Activated T-helper 17 cell treated with anti-CD3 and anti-CD28 coated beads, Interleukin-2, amount 50 U/mL, for 72 hours (primary cell): ENCODE measurements around the gene TMEM30A. TPM values are rescaled to one million over a fixed set of nuclear protein-coding genes. Genes with fewer than 3 reads are reported as not detected.

Experiments
- ATAC-seq: fragments of 150-1000 bp; cut with Tn5 transposase; replicated peaks from 2 replicates; pipeline ENCODE4 v1.10.0; 2021; ENCODE audit warnings: mild to moderate bottlenecking, moderate library complexity
- H3K27ac Mint-ChIP-seq: one replicate; pipeline ENCODE4 v1.8.0; 2022; ENCODE audit warnings: mixed read lengths
- H3K27me3 Mint-ChIP-seq: one replicate; pipeline ENCODE4 v1.8.0; 2022; ENCODE audit warnings: mixed read lengths
- H3K36me3 Mint-ChIP-seq: one replicate; pipeline ENCODE4 v1.8.0; 2022; ENCODE audit warnings: low read depth, mild to moderate bottlenecking, mixed read lengths
- H3K4me1 Mint-ChIP-seq: one replicate; pipeline ENCODE4 v1.8.0; 2022; ENCODE audit warnings: mixed read lengths
- H3K4me3 Mint-ChIP-seq: one replicate; pipeline ENCODE4 v1.8.0; 2022; ENCODE audit warnings: mild to moderate bottlenecking, mixed read lengths
- H3K9me3 Mint-ChIP-seq: one replicate; pipeline ENCODE4 v1.8.0; 2022; ENCODE audit warnings: mixed read lengths
- total RNA-seq, 2 donors: library from RNA; stranded (reverse); gene quantifications; one replicate each; pipeline ENCODE4 v1.2.3, GENCODE V29; 2022

Gene TMEM30A
- total RNA-seq, 2 donors from 2014 or later: 81.7 to 115 TPM

DNA sequence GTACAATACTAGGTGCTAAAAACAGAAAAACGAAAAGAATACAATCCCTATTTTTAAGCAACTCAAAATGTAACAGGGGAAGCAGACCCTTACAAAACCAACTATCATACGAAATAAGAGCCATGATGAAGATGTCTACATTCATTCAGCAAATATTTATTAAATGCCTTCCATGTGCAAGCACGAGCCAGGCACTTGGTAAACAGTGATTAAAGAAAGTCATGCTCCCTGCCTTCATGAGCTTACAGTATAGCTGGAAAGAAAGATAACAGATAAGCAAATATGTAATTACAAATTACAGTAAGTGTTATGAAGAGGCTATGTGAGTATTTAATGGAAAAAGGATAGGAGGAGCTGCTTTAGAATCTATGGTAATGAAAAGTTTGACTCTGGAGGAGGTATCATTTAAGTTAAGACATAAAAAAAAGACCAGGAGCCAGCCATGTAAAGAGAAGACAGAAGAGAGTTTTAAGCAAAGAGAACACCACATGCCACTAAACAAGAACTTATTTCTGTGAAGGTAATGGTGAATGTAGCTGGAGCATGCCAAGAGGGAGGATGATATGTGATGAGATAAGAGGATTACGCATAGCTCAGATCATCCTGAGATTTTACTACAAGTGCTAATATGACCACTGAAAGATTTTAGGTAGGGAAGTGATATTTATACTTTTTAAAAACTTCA, 21.7 kb downstream of the TMEM30A start:
- Mint-ChIP-seq H3K36me3 (peaks cover 86% of the 10 kb centered on the region), H3K27ac (peak overlapping the region; percentile 34), H3K9me3 (no peaks in the 10 kb centered on the region)

DNA sequence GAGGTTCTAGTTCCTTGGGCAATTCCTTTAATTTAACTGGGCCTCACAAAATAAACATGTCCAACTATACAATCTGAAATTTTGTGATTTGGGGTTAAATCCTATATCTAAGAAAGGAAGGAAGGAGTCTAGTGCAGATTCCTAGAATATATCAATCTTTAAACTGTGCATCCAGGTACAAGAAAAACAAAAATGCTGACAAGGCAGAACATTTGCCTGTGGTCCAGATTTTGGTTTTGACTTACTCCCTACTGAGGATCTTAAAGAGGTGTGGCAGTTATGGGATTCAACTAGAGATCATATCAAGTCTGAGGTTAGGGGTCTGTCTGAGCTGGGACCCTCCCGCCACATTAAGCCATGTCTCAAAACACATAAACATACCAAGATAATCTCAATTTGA, 23.3 kb downstream of the TMEM30A start:
- Mint-ChIP-seq H3K4me1 (no peaks in the 10 kb centered on the region), H3K4me3 (no peak overlapping the region), H3K27me3 (no peaks in the 10 kb centered on the region), H3K27ac (no peak overlapping the region), H3K36me3 (peaks cover 94% of the 10 kb centered on the region), H3K9me3 (no peaks in the 10 kb centered on the region)
- ATAC-seq: no peak

More for the DNA sequence above, 21.7 kb downstream of the TMEM30A start:
- Mint-ChIP-seq H3K4me1 (peaks cover 3% of the 10 kb centered on the region), H3K4me3 (no peak overlapping the region), H3K27me3 (no peaks in the 10 kb centered on the region)
- no peak for ATAC-seq

DNA sequence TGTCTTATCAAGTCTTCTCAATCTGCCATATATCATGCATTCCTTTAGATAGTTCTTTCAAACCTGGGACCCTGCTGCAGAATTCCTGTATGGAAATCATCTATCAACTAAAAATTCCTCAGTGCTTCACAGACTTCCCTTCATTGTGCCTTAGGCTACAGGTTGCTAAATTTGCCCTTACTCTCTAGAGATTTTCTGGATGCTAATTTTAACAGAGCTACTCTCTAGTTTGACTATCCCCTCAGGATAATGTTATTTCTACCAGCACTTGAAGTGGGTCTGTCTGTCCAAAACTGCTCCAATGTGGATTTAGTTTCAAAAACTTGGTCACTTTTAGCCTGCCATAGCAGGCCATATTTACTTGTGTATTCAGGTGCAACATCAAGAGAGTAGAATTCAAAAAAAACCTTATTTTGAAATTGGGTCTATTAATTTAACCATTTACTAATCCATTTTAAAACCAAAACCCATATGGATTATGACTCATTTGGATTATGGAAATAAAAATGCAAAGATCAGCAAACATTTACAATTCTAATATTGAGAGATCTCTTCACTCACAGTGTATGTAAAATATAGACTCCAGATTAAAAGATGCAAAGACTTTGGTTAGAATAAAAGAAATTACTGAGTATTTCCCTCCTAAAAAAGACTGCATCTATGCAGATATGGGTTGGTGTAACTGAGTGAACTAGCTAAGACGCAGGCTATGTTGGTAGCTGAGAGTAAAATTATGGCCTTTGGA, 27.1 kb downstream of the TMEM30A start:
- Mint-ChIP-seq H3K27ac (no peak overlapping the region), H3K4me1 (no peaks in the 10 kb centered on the region), H3K4me3 (no peak overlapping the region), H3K27me3 (no peaks in the 10 kb centered on the region), H3K9me3 (no peaks in the 10 kb centered on the region), H3K36me3 (peaks cover 93% of the 10 kb centered on the region)
- ATAC-seq: no peak

DNA sequence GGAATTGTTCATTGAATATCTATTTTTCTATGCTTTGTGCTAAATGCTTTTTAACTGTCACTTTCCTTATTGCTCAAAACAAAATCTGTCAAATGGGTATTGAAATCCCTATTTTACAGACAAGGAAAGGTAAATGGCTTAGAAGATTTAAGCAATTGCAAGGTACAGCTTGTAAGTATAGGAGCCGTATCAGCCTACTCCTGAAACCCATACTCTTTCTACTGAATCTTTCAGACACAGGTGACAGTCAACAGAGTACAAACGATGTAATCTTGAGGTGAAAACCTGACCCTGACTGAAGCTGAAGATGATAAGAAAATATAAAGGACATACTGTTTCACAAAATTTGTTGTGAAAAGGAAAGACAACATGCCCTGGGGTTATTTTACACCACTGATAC, 34.0 kb downstream of the TMEM30A start:
- H3K27me3 Mint-ChIP-seq: peaks cover 12% of the 10 kb centered on the region
- H3K27ac Mint-ChIP-seq: no peak overlapping the region
- H3K9me3 Mint-ChIP-seq: peaks cover 1% of the 10 kb centered on the region
- no peaks in the 10 kb centered on the region for H3K4me1 Mint-ChIP-seq
- H3K36me3 Mint-ChIP-seq: peaks cover 29% of the 10 kb centered on the region
- H3K4me3 Mint-ChIP-seq: no peak overlapping the region
- peak; percentile 54 for ATAC-seq

DNA sequence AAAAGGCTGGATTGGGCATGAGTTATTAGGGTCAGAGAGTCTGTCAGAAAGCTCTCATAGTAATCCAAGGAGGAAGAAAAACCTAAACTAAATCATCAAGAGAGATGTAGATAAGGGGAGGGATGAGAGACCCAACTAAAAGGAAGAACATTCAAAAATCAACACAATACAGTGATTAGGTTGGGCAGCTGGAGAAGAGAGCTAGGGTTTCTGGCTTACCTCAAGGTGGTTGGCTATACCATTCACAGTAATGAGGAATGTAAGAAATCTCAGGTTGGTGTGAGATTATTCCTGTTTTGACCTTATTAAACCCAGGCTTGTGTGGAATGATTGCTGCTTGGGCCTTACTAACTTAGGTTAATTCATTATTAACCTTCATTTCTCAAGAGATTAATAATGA, 34.8 kb downstream of the TMEM30A start:
- peaks cover 14% of the 10 kb centered on the region for H3K27me3 Mint-ChIP-seq
- H3K4me3 Mint-ChIP-seq: no peak overlapping the region
- no peak for ATAC-seq
- H3K4me1 Mint-ChIP-seq: no peaks in the 10 kb centered on the region
- H3K36me3 Mint-ChIP-seq: peaks cover 22% of the 10 kb centered on the region
- H3K27ac Mint-ChIP-seq: peak overlapping the region; percentile 25
- H3K9me3 Mint-ChIP-seq: peaks cover 3% of the 10 kb centered on the region

DNA sequence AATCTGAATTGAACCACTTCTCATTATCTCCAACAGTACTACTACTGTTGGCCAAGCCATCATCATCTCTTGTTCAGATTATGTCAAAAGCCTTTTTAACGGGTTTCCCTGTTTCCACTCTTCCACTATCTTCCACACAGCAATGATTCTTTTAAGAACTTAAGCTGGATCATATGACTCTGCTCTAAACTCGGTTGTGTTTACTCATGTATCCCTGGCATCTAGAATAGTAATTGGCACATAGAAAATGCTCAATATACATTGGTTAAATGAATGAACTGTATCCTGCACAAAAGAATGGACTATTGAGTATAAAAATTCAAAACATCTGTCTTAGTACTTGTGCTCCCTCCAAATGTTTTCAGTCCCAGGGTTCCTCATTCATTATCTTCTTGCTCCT, 38.2 kb downstream of the TMEM30A start:
- Mint-ChIP-seq H3K4me3 (no peak overlapping the region), H3K36me3 (peaks cover 14% of the 10 kb centered on the region), H3K27me3 (peaks cover 14% of the 10 kb centered on the region), H3K27ac (no peak overlapping the region), H3K4me1 (peaks cover 1% of the 10 kb centered on the region), H3K9me3 (peaks cover 3% of the 10 kb centered on the region)
- no peak for ATAC-seq

DNA sequence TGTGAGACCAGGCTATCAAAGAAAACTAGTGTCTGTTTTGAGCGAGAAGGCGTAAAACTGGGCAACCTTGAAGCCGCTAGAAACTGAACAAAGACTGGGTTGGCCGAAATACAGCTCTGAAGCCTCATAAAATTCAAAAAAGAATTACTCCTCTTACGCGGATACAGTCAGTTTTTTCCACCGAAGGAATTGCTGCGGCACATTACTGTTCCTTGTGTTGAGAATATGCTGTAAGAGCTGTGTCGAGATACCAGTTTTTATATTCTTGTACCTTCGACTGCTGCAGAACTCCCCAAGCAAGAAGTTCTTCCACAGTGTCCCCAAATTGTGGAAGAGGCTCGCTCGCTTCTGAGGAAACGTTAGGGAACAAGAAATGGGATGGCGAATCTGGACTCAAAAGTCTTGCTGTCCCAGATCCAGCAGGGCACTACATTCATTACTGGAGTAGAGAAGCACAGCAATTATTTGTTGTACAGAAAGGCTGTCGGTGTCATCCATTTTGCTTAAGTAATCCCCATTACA, 40.5 kb downstream of the TMEM30A start:
- Mint-ChIP-seq H3K4me3 (peak overlapping the region; percentile 85), H3K36me3 (peaks cover 37% of the 10 kb centered on the region), H3K9me3 (peaks cover 3% of the 10 kb centered on the region), H3K27ac (peak overlapping the region; percentile 93), H3K27me3 (peaks cover 14% of the 10 kb centered on the region), H3K4me1 (peaks cover 9% of the 10 kb centered on the region)
- no peak for ATAC-seq

DNA sequence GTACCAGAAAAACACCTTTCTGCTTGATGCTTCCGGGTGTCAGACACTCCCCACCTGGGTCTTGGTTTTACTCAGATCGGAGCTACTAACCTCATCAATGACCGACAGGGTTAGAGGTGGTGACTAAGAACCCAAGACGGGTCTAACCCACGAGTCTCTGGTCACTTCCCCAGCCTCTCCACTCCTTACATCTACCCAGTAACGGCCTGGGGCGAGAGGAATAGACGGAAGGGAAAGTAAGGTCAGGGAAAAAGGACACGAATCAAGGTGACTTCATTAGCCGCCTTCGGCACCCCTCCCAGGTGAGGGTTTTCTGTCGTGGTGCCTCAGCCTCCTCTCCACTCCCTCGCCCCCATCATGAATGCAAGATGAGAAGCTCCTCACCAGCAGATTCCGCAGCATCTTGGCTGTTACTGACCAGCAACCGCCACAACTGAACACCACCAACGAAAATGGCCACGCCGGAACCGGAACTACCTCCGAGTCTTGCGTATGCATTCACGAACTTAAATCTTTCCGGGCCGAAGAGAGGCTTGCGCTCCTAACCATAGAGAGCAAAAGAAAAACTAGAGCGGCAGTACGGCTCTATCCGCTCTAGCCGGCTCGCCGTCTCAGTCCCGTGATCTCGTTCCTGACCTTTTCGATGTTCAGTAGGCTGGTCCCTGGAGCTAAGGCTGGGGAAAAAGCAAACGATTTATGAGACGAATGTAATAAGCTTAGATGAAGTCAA, 41.1 kb downstream of the TMEM30A start, which contains the start of gene COX7A2:
Gene COX7A2, minus strand, starts transcription at position 469 of the 730 bp plus-strand sequence. Its CDS starts 67 bp downstream, at position 402.
- Mint-ChIP-seq H3K27ac (peak within 1 kb of the TSS; percentile 93), H3K4me3 (peak within 1 kb of the TSS; percentile 85), H3K9me3 (peaks cover 3% of the 10 kb centered on the region), H3K27me3 (peaks cover 14% of the 10 kb centered on the region), H3K4me1 (peaks cover 9% of the 10 kb centered on the region), H3K36me3 (peaks cover 43% of the 10 kb centered on the region)
- ATAC-seq: peak; percentile 93

DNA sequence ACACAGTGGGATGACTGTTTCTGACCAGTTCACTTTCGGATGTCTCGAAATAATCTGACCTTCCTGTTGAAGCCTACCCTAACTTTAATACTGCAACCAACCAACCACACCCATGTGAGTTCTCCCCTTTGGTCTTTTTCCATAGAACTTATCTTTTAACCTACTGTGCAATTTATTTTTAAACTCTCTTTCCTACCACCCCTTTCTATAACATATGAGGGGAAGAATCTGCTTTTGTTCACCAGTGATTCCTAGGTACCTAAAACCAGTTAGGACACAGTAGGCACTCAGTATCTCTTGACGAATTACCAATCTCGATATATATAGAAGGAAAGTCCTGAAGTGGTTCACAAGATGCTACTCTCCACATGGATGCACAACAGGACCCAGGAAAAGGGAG, 48.0 kb downstream of the TMEM30A start:
- H3K9me3 Mint-ChIP-seq: no peaks in the 10 kb centered on the region
- no peaks in the 10 kb centered on the region for H3K27me3 Mint-ChIP-seq
- ATAC-seq: no peak
- H3K4me1 Mint-ChIP-seq: peaks cover 12% of the 10 kb centered on the region
- peak overlapping the region; percentile 1 for H3K27ac Mint-ChIP-seq
- no peak overlapping the region for H3K4me3 Mint-ChIP-seq
- peaks cover 54% of the 10 kb centered on the region for H3K36me3 Mint-ChIP-seq

DNA sequence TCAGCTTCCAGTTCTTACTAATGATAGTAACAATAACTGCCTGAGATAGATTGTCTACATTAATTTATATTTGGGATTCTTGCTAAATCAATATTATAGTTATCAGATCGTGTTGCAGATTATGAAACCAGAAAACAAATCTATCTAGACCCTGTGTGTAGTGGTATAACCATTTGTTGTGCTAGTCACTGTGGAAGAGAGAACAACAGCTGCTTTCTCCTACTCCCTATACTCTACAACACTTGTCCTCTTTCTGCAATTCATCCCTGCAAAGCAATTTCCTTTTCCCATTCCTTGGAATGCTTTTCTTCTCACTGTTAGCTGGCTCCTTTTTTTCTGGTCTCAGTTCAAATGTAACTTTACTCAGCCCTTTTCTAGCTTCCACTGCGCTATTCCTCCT, 49.3 kb downstream of the TMEM30A start:
- Mint-ChIP-seq H3K36me3 (peaks cover 40% of the 10 kb centered on the region), H3K9me3 (no peaks in the 10 kb centered on the region), H3K4me3 (no peak overlapping the region), H3K4me1 (peaks cover 3% of the 10 kb centered on the region), H3K27ac (no peak overlapping the region), H3K27me3 (no peaks in the 10 kb centered on the region)
- ATAC-seq: no peak

DNA sequence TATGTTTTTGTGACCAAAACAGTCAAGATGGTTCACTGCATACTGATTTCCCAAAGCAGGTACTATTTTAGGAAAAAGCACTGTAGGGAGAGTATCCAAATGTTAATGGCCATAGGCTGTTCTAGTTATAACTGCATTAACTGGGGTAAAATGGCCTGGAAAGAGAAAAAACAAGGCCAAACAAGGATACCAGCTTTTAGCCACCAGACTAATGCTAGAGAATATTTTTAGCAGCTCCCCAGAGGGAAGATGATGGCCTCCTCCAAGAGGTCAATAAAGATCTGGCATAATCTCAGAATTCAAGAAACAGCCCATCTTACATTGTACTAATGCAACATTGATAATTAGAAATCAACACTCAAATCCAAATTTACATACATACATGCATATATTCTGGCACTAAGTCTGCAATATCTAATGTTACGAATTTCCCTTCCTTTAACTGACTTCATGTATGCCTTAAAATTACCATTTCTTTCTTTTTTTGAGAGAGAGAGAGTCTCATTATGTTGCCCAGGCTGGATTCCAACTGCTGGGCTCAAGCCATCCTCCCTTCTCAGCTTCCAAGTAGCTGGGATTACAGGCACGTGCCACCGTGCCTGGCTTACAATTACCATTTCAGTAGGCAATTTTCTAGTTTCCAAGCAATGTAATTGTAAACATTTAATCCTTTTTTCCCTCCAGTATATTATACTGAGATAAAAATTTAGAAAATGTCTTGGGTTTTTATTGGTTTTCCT, 50.3 kb downstream of the TMEM30A start:
- Mint-ChIP-seq H3K36me3 (peaks cover 30% of the 10 kb centered on the region), H3K27ac (no peak overlapping the region), H3K9me3 (no peaks in the 10 kb centered on the region), H3K4me1 (peaks cover 3% of the 10 kb centered on the region), H3K4me3 (no peak overlapping the region), H3K27me3 (no peaks in the 10 kb centered on the region)
- ATAC-seq: no peak

DNA sequence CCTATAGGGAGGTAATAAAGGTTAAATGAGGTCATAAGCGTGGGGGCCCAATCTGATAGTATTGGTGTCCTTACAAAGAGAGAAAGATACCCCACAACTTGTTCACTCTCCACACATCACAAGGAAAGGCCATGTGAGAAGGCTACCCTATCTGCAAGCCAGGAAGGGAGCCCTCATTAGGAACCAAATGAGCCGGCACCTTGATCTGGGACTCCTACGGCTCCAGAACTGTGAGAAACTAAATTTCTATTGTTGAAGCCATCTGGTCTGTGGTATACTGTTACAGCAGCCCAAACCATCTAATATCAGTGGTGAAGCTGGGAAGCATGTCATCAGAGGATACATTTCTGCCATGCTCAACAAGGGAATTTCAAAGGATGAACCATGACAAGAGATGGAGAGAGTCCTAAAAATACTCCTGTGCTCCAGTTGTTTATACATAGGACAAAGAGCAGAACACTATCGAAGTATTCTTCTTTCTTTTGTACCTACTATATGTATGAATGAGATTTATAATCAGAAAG, 51.4 kb downstream of the TMEM30A start:
- H3K27ac Mint-ChIP-seq: no peak overlapping the region
- H3K36me3 Mint-ChIP-seq: peaks cover 19% of the 10 kb centered on the region
- no peaks in the 10 kb centered on the region for H3K9me3 Mint-ChIP-seq

DNA sequence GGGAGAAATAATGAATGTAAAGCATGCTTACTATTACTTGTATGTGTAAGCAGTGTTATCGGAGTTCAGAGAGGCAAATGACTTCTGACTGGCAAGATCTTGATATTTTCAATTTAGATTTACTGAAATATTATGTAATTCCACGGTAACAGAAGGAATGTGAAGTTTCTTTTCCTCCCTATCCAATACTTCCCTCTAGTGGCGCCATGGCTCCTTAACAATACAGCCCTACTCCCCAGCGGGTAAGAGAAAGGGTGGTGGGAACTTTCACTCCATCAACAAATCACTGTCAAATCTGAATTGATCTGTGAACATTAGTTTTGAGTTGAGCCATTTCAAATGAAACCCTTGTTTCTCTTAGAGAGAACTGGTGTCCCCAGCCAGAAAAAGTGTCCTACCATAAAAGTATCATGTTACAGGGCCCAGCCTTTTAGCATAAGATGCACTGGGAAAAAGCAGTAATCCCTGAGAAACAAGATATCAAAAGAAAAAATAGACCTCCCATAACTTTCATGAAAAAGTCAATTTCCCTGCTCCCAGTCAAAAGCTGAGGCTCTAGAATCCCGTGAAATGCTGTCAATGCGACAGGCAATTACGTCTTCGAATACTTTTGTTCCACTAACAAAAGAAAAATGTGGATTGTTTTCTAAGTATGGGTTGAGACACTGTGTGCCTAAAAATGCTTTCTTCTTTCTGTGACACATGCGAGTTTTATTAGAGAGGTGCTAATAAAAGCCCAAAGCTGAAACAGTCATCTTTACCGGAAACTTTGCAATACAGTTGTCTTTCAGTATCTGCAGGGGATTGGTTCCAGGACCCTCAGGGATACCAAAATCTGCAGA, 53.9 kb downstream of the TMEM30A start:
- Mint-ChIP-seq H3K4me1 (no peaks in the 10 kb centered on the region), H3K4me3 (no peak overlapping the region), H3K36me3 (no peaks in the 10 kb centered on the region), H3K27me3 (no peaks in the 10 kb centered on the region), H3K27ac (no peak overlapping the region), H3K9me3 (no peaks in the 10 kb centered on the region)
- no peak for ATAC-seq

More for the DNA sequence above, 51.4 kb downstream of the TMEM30A start:
- H3K27me3 Mint-ChIP-seq: no peaks in the 10 kb centered on the region
- ATAC-seq: no peak
- no peak overlapping the region for H3K4me3 Mint-ChIP-seq
- peaks cover 3% of the 10 kb centered on the region for H3K4me1 Mint-ChIP-seq
